SK-N-SH (cell line): ENCODE data around the gene SPACA5. TPM values are rescaled to one million over a fixed set of nuclear protein-coding genes. Genes with fewer than 3 reads are reported as not detected.
"Not testable (repeated sequence)": the region's sequence is repeated elsewhere in the genome, so short reads cannot be mapped to it uniquely, and the experiment has no call there.

Experiments used
- CTCF ChIA-PET: fragments of 300-600, 350-600 bp; formaldehyde crosslinking; extraction: SDS; loops from one replicate; lab custom pipeline; 2021; lab: Yijun Ruan, JAX
- POLR2A ChIA-PET: fragments of 350-600 bp; sonication (Branson Sonifier 250); formaldehyde crosslinking; extraction: SDS; loops from one replicate; lab custom pipeline; 2020; ENCODE audit warnings: antibody characterized with exemption, inconsistent platforms; lab: Yijun Ruan, JAX
- DNase-seq: peaks from one replicate; pipeline ENCODE4 v3.0.0; 2012
- H2AFZ ChIP-seq: fragments of 200-600 bp; sonication (generic); 2 replicates; pipeline ENCODE4 v1.8.1; 2016; ENCODE audit warnings: antibody characterized with exemption, mild to moderate bottlenecking, low read depth
- H3F3A ChIP-seq: fragments of 200-600 bp; sonication (generic); replicated peaks from 2 replicates; pipeline ENCODE3; 2016; ENCODE audit warnings: antibody characterized with exemption, mild to moderate bottlenecking; ENCODE audit not compliant: insufficient read depth
- H3K27ac ChIP-seq, 2 experiments: fragments of 200-500 bp in 1 of 2; fragments of 200-600 bp in 1 of 2; sonication (Bioruptor generic) in 1 of 2; sonication (generic), shearing (Covaris generic) in 1 of 2; 2 replicates each; pipeline versions ENCODE4 v1.5.1 to v1.6.1; 2014 to 2016; ENCODE audit warnings: low read depth in 2 of 2, inconsistent platforms in 1 of 2, low read length in 1 of 2, mild to moderate bottlenecking in 1 of 2, mixed read lengths in 1 of 2
- H3K27me3 ChIP-seq: fragments of 200-600 bp; sonication (generic), shearing (Covaris generic); 2 replicates; pipeline ENCODE4 v1.6.1; 2016; ENCODE audit warnings: mixed run types; ENCODE audit not compliant: insufficient read depth
- H3K36me3 ChIP-seq, 2 experiments: fragments of 200-500 bp in 1 of 2; fragments of 200-600 bp in 1 of 2; sonication (Bioruptor generic) in 1 of 2; sonication (generic) in 1 of 2; replicated peaks in 1 of 2; 2 replicates each; pipeline versions ENCODE3 to v1.5.1; 2014 to 2016; ENCODE audit warnings: low read length in 1 of 2, mild to moderate bottlenecking in 1 of 2; ENCODE audit not compliant: insufficient read depth in 2 of 2, control insufficient read depth in 1 of 2
- H3K4me1 ChIP-seq, 2 experiments: fragments of 200-500 bp in 1 of 2; fragments of 200-600 bp in 1 of 2; sonication (Bioruptor generic) in 1 of 2; sonication (generic), shearing (Covaris generic) in 1 of 2; 2 replicates each; pipeline versions ENCODE4 v1.5.1 to v1.6.1; 2014 to 2016; ENCODE audit warnings: low read depth in 1 of 2, low read length in 1 of 2, mixed run types in 1 of 2; ENCODE audit not compliant: insufficient read depth in 2 of 2, control insufficient read depth in 1 of 2
- H3K4me2 ChIP-seq: fragments of 200-600 bp; sonication (generic), shearing (Covaris generic); 2 replicates; pipeline ENCODE4 v1.6.1; 2017; ENCODE audit warnings: mixed run types
- H3K4me3 ChIP-seq, 2 experiments: fragments of 200-500 bp in 1 of 2; fragments of 200-600 bp in 1 of 2; sonication (Bioruptor generic) in 1 of 2; sonication (generic), shearing (Covaris generic) in 1 of 2; 2 replicates each; pipeline versions ENCODE4 v1.5.1 to v1.8.1; 2014 to 2016; ENCODE audit warnings: low read depth in 2 of 2, inconsistent platforms in 1 of 2, low read length in 1 of 2, mild to moderate bottlenecking in 1 of 2, mixed read lengths in 1 of 2, moderate library complexity in 1 of 2
- H3K79me2 ChIP-seq: fragments of 200-600 bp; sonication (generic); 2 replicates; pipeline ENCODE4 v1.8.1; 2017; ENCODE audit warnings: mild to moderate bottlenecking; ENCODE audit not compliant: insufficient read depth
- H3K9ac ChIP-seq: fragments of 200-600 bp; sonication (generic); 2 replicates; pipeline ENCODE4 v1.6.1; 2017; ENCODE audit warnings: mixed run types
- H3K9me2 ChIP-seq: fragments of 200-600 bp; sonication (generic); 2 replicates; pipeline ENCODE4 v1.6.1; 2017; ENCODE audit warnings: mixed run types
- H3K9me3 ChIP-seq: fragments of 200-600 bp; sonication (generic); 2 replicates; pipeline ENCODE4 v1.6.1; 2017; ENCODE audit warnings: mixed run types, mild to moderate bottlenecking, moderate library complexity
- H4K20me1 ChIP-seq: fragments of 200-600 bp; sonication (generic); 2 replicates; pipeline ENCODE4 v1.6.1; 2017; ENCODE audit warnings: mild to moderate bottlenecking, mixed run types; ENCODE audit not compliant: insufficient read depth
- ELF1 ChIP-seq: IDR thresholded peaks from 2 replicates; pipeline ENCODE4 v1.4.0; 2012
- EP300 ChIP-seq, 2 experiments: IDR thresholded peaks; 2 replicates each; pipeline versions ENCODE4 v1.4.0 to v1.6.1; 2012; ENCODE audit warnings: borderline replicate concordance in 1 of 2, low read depth in 1 of 2, low read length in 1 of 2
- FOXJ3 ChIP-seq: sonication (generic); formaldehyde crosslinking; IDR thresholded peaks from 2 replicates; pipeline ENCODE4 v1.5.1; 2020; ENCODE audit warnings: mild to moderate bottlenecking, missing genetic modification reagents
- GABPA ChIP-seq: IDR thresholded peaks from 2 replicates; pipeline ENCODE4 v1.4.0; 2012; ENCODE audit warnings: low read depth, mild to moderate bottlenecking
- IRF3 ChIP-seq: fragments of 150-350 bp; IDR thresholded peaks from 2 replicates; pipeline ENCODE4 v1.6.1; 2016; ENCODE audit warnings: mild to moderate bottlenecking, low read depth, low read length
- MAX ChIP-seq: IDR thresholded peaks from 2 replicates; pipeline ENCODE4 v1.4.0; 2012; ENCODE audit warnings: low read depth
- MXI1 ChIP-seq: IDR thresholded peaks from 2 replicates; pipeline ENCODE4 v1.6.1; 2012; ENCODE audit warnings: mild to moderate bottlenecking, low read depth, low read length, improper control_type of control experiment
- NFIC ChIP-seq: IDR thresholded peaks from 2 replicates; pipeline ENCODE4 v1.4.0; 2012; ENCODE audit warnings: borderline replicate concordance
- NRF1 ChIP-seq: IDR thresholded peaks from 2 replicates; pipeline ENCODE4 v1.6.1; 2012; ENCODE audit warnings: low read depth, mild to moderate bottlenecking, low read length
- PBX3 ChIP-seq: IDR thresholded peaks from 2 replicates; pipeline ENCODE4; 2012
- REST ChIP-seq: IDR thresholded peaks from 2 replicates; pipeline ENCODE4 v1.6.1; 2012; ENCODE audit warnings: mild to moderate bottlenecking, low read depth, low read length, moderate library complexity
- RFX5 ChIP-seq: IDR thresholded peaks from 2 replicates; pipeline ENCODE4 v1.6.1; 2012; ENCODE audit warnings: mild to moderate bottlenecking, improper control_type of control experiment, low read length
- TCF12 ChIP-seq: IDR thresholded peaks from 2 replicates; pipeline ENCODE4 v1.4.0; 2012
- YY1 ChIP-seq: IDR thresholded peaks from 2 replicates; pipeline ENCODE4 v1.4.0; 2012; ENCODE audit warnings: low read depth, mild to moderate bottlenecking
- WGBS: methylation state at CpG from one replicate; pipeline ENCODE4 v1.1.6; 2017; ENCODE audit warnings: low lambda C conversion rate; 5-methylcytosine and 5-hydroxymethylcytosine counted together
- polyA plus RNA-seq, 3 experiments: library from polyadenylated mRNA; depleted of rRNA; stranded (reverse); fragments of >200 nt; gene quantifications; 2 replicates each; pipeline ENCODE4 v1.2.3, GENCODE V29; 2012

Gene SPACA5
- polyA plus RNA-seq, 1 of the 3 experiments (the other 2 are of a cell fraction), result not detected

- POLR2A ChIA-PET, H3K27ac ChIP-seq, H3K79me2 ChIP-seq, DNase-seq, H3K9me2 ChIP-seq, H2AFZ ChIP-seq, H3K4me1 ChIP-seq, H3K27me3 ChIP-seq, H4K20me1 ChIP-seq, H3K9me3 ChIP-seq, H3F3A ChIP-seq, H3K36me3 ChIP-seq, H3K4me2 ChIP-seq, H3K9ac ChIP-seq, H3K4me3 ChIP-seq: not testable (repeated sequence)
- CTCF ChIA-PET, result interaction anchor here (1.4 kb wide), 2 partner anchors 10 to 199 kb away, joined by 3 read pairs; no protein-coding TSS in a partner anchor
- WGBS, result 27% methylated on average over 4 of the region's 10 CpGs
Measured at GRCh38 chrX:48030641-48031173, 23.9 kb downstream of the SPACA5 start.

- CTCF ChIA-PET, result interaction anchor here (2.4 kb wide), 1 partner anchor 9 kb away, joined by 16 read pairs; no protein-coding TSS in a partner anchor
- H3K9me3 ChIP-seq, result no peaks in the 10 kb centered on the region
- H3K9ac ChIP-seq, result no peak overlapping the region
- no peak overlapping the region for H2AFZ ChIP-seq
- no peaks in the 10 kb centered on the region for H4K20me1 ChIP-seq
- H3K36me3 ChIP-seq, result no peaks in the 10 kb centered on the region
- DNase-seq, result no peak
- H3K27me3 ChIP-seq, result peaks cover 4% of the 10 kb centered on the region; the same call in 1 of the 2 replicates
- H3K79me2 ChIP-seq, result no peaks in the 10 kb centered on the region
- no peaks in the 10 kb centered on the region for H3F3A ChIP-seq
- H3K9me2 ChIP-seq, result no peaks in the 10 kb centered on the region
- H3K27ac ChIP-seq, result no peak overlapping the region
- no peaks in the 10 kb centered on the region for H3K4me1 ChIP-seq
- no peak overlapping the region for H3K4me2 ChIP-seq
- no peak for TF ChIP-seq TCF12
- no peak for TF ChIP-seq ELF1
- no peak for TF ChIP-seq REST
- TF ChIP-seq GABPA, result no peak
- no peak for TF ChIP-seq MAX
- TF ChIP-seq IRF3, result no peak
- TF ChIP-seq RFX5, result no peak
- no peak for TF ChIP-seq NRF1
- no peak for TF ChIP-seq EP300 (IDR thresholded peaks at IDR 0.05; ENCODE audit: borderline replicate concordance in 1 of 2, low read depth in 1 of 2, low read length in 1 of 2)
- no peak for TF ChIP-seq YY1
- no peak for TF ChIP-seq NFIC
- no peak for TF ChIP-seq PBX3
- no peak for TF ChIP-seq MXI1
- TF ChIP-seq FOXJ3, result no peak
- WGBS, result 21% methylated on average over 4 of the region's 4 CpGs
- no peak overlapping the region for H3K4me3 ChIP-seq
- POLR2A ChIA-PET, result no interaction called here
Measured at GRCh38 chrX:48035891-48036290, 29.1 kb downstream of the SPACA5 start.
